ENCODE results near the gene ZYG11A. TPM values are rescaled to one million over a fixed set of nuclear protein-coding genes. Genes with fewer than 3 reads are reported as not detected.
A peak's percentile ranks its signal among the peaks of the same experiment; 100 is the strongest.
"Not testable (repeated sequence)": the region's sequence is repeated elsewhere in the genome, so short reads cannot be mapped to it uniquely, and the experiment has no call there.

Gene ZYG11A
- total RNA-seq (under 1 TPM in 1 of 4 donors, not detected in 3; 0.13 TPM), polyA plus RNA-seq (not detected)
- long read RNA-seq, donor 1, result 0 reads
- long read RNA-seq, donor 2, result 0 reads

DNA sequence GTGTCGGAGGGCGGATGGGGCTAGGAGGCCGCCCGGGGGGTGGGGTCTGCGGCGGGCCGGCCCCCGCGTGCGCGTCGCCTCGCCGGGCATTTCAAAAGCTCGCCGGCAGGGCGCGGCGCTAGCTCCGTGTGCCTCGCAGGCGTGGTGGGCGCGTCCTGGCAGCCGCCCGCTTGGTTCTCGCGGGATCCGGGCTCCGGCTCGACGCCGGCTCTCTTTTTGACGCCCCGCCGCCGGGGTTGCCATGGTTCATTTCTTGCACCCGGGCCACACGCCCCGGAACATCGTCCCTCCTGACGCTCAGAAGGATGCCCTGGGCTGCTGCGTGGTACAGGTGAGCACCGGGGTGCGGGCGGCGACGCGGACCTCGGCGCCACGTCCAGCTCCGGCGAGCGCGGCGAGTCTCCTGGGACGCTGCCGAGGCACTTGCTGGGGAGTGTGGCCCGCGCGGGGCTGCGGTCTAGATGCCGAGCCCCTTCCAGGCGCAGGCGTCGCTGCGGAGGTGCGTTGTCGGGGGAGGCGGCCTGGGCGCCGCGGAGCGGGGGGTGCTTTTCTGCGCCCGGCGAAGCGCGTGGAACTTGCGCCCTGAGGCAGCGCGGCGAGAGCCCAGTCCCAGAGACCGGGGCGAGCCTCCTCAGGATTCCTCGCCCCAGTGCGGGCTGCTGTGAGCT lies at the start of gene ZYG11A:
TSS of gene ZYG11A (plus strand) at position 118 of the 668 bp plus-strand sequence. CDS start at position 242, 124 bp downstream.
- Histone ChIP-seq H3K27me3 (ENCODE audit: insufficient read depth in 3 of 3, low read length in 2 of 3) (peaks cover 0 to 47% (median 11%) of the 10 kb centered on the region in 3 donors), H3K36me3 (ENCODE audit: insufficient read depth in 1 of 2, low read depth in 1 of 2) (no peaks in the 10 kb centered on the region), H3K27ac (no peak within 1 kb of the TSS), H3K4me1 (peaks cover 8% of the 10 kb centered on the region), H3K9me3 (no peaks in the 10 kb centered on the region), H3K4me3 (peak within 1 kb of the TSS; percentile 63)
- intact Hi-C loops (cut with DNase I), result loop anchor here in 1 of 2 donors (5.0 to 10.0 kb wide), 2 partner anchors 82 to 350 kb away; partner anchors contain the start of genes ECHDC2 and SCP2
- WGBS, 3 donors, result 1 to 2% (median 1%) methylated on average over 39 to 88 of the region's 88 CpGs
- DNase-seq (peak; percentile 59 to 74), ATAC-seq (peak; percentile 61 to 90 (median 88))
- TF ChIP-seq, protein P1, sequence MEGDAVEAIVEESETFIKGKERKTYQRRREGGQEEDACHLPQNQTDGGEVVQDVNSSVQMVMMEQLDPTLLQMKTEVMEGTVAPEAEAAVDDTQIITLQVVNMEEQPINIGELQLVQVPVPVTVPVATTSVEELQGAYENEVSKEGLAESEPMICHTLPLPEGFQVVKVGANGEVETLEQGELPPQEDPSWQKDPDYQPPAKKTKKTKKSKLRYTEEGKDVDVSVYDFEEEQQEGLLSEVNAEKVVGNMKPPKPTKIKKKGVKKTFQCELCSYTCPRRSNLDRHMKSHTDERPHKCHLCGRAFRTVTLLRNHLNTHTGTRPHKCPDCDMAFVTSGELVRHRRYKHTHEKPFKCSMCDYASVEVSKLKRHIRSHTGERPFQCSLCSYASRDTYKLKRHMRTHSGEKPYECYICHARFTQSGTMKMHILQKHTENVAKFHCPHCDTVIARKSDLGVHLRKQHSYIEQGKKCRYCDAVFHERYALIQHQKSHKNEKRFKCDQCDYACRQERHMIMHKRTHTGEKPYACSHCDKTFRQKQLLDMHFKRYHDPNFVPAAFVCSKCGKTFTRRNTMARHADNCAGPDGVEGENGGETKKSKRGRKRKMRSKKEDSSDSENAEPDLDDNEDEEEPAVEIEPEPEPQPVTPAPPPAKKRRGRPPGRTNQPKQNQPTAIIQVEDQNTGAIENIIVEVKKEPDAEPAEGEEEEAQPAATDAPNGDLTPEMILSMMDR (IDR thresholded peaks at IDR 0.05), result peak; percentile 29

DNA sequence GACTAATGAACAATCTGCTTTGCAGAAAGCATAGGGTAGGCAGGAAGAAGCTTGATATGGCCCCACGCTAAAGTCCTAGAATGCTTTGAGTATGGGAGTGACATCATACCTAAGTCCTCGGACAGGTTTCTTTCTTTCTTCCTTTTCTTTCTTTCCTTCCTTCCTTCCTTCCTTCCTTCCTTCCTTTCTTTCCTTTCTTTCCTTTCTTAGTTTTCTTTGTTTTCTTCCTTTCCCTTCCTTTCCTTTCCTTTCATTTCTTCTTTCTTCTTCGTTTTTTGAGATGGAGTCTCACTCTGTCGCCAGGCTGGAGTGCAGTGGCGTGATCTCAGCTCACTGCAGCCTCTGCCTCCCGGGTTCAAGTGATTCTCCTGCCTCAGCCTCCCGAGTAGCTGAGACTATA lies 48.8 kb upstream of the ZYG11A start:
- H3K4me1 ChIP-seq; H3K27ac ChIP-seq; H3K4me3 ChIP-seq; H3K27me3 ChIP-seq (ENCODE audit: insufficient read depth in 3 of 3, low read length in 2 of 3); H3K9me3 ChIP-seq; intact Hi-C loops (cut with DNase I); ATAC-seq; DNase-seq: not testable (repeated sequence)
- 76 to 94% (median 85%) methylated on average over 7 of the region's 7 CpGs for WGBS, 3 donors
- H3K36me3 ChIP-seq (ENCODE audit: insufficient read depth in 1 of 2, low read depth in 1 of 2), result peaks cover 2 to 82% of the 10 kb centered on the region in 2 donors

GRCh38 chr1:52795464-52795863 lies 47.1 kb upstream of the ZYG11A start:
- TF ChIP-seq, protein P1 (IDR thresholded peaks at IDR 0.05), result no peak
- no peak for ATAC-seq
- Histone ChIP-seq H3K4me1 (no peaks in the 10 kb centered on the region), H3K27ac (no peak overlapping the region), H3K4me3 (no peak overlapping the region), H3K9me3 (no peaks in the 10 kb centered on the region), H3K36me3 (ENCODE audit: insufficient read depth in 1 of 2, low read depth in 1 of 2) (peaks cover 2 to 68% of the 10 kb centered on the region in 2 donors), H3K27me3 (ENCODE audit: insufficient read depth in 3 of 3, low read length in 2 of 3) (no peaks in the 10 kb centered on the region)
- intact Hi-C loops (cut with DNase I), result no loop called here
- WGBS, 3 donors, result 90 to 98% (median 97%) methylated on average over 3 of the region's 3 CpGs
- no peak for DNase-seq

GRCh38 chr1:52798331-52798730 lies 44.2 kb upstream of the ZYG11A start:
- TF ChIP-seq, protein P1 (IDR thresholded peaks at IDR 0.05), result no peak
- intact Hi-C loops (cut with DNase I), result no loop called here

GRCh38 chr1:52801011-52801410 lies 41.5 kb upstream of the ZYG11A start:
- Histone ChIP-seq H3K9me3 (no peaks in the 10 kb centered on the region), H3K4me3 (no peak overlapping the region), H3K36me3 (ENCODE audit: insufficient read depth in 1 of 2, low read depth in 1 of 2) (peaks cover 5 to 63% of the 10 kb centered on the region in 2 donors), H3K27ac (no peak overlapping the region), H3K4me1 (no peaks in the 10 kb centered on the region), H3K27me3 (ENCODE audit: insufficient read depth in 3 of 3, low read length in 2 of 3) (no peaks in the 10 kb centered on the region)
- DNase-seq (no peak), ATAC-seq (no peak)
- TF ChIP-seq, protein P1 (IDR thresholded peaks at IDR 0.05), result no peak
- intact Hi-C loops (cut with DNase I), result no loop called here

More at GRCh38 chr1:52798331-52798730, 44.2 kb upstream of the ZYG11A start:
- no peak for DNase-seq
- H3K36me3 ChIP-seq (ENCODE audit: insufficient read depth in 1 of 2, low read depth in 1 of 2), result peaks cover 2 to 71% of the 10 kb centered on the region in 2 donors
- H3K27me3 ChIP-seq (ENCODE audit: insufficient read depth in 3 of 3, low read length in 2 of 3), result no peaks in the 10 kb centered on the region
- no peak for ATAC-seq
- H3K4me3 ChIP-seq, result no peak overlapping the region
- no peaks in the 10 kb centered on the region for H3K9me3 ChIP-seq
- H3K4me1 ChIP-seq, result no peaks in the 10 kb centered on the region
- no peak overlapping the region for H3K27ac ChIP-seq
- WGBS, 3 donors, result 97 to 100% (median 98%) methylated on average over 3 of the region's 3 CpGs

GRCh38 chr1:52804083-52804482 lies 38.5 kb upstream of the ZYG11A start:
- H3K27me3 ChIP-seq (ENCODE audit: insufficient read depth in 3 of 3, low read length in 2 of 3); H3K4me3 ChIP-seq; H3K27ac ChIP-seq; ATAC-seq; intact Hi-C loops (cut with DNase I); DNase-seq; H3K4me1 ChIP-seq; H3K9me3 ChIP-seq: not testable (repeated sequence)
- WGBS, 3 donors, result 91 to 99% (median 98%) methylated on average over 3 of the region's 3 CpGs
- peaks cover 5 to 64% of the 10 kb centered on the region in 2 donors for H3K36me3 ChIP-seq (ENCODE audit: insufficient read depth in 1 of 2, low read depth in 1 of 2)

Data from psoas muscle (tissue), 8 donors.